IPS DF 4.7 (cell line): ENCODE measurements around the gene HIVEP2.

Experiments
- DNase-seq: peaks from one replicate; pipeline ENCODE4 v3.0.0-alpha.2; 2013; ENCODE audit warnings: low spot score; ENCODE audit errors: extremely low read depth

HIVEP2 gene

DNA sequence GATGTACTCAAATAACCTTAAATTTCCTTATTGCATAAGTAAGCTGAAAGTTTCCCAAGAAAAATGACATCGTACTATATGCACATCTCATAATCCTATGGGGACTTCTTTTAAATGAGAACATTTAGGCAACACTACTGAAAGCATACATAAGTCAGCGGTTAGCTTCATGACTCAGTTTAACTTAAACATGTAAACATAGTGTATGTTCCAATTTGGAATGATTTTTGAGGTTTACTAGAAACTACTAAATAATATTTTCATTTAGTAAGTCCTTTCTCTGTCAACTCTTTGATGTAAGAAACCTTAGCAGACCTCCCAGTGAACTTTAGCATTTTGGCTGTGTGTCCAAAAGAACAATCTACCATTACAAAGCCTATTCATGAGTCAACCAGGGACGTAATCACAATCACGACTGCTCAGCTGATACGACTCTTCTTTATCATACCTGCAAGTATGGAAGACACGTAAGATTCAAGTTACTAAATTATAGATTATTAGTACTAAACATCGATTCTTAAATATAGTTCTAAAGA lies 19.3 kb downstream of the HIVEP2 start:
- no peak for DNase-seq

DNA sequence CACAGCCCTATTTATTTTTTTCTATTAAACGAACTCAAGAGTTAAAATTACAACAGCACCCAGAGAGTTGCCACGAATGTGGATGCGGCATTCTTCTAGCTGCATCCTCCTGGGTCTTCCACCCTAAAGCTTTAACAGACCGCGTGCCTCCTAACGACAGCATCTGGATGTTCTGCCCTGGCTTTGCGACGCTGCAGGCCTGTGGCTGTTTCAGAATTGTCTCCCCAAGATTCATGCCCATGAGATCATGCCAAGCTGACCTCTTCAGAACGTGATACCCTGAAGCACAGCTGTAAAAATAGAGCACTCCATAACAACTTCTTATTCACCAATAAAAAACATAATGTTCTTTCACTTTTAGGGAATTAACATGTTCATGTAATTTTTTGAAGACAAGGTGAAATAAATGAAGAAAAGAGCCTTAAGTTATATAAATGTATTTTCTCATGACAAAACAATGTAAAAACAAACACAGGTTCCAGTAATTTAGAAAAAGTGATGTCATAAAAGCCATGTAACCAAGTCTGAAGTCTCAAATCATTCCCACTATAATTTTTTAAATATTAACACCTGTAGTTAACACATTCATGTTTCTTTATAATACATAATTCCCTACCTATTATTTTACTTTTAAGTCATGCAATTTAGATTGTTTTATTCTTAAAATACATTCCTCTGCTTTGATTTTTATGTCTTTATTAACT lies 26.5 kb downstream of the HIVEP2 start:
- DNase-seq, result no peak

GRCh38 chr6:142916881-142917280 lies 28.1 kb downstream of the HIVEP2 start:
- DNase-seq, result no peak

GRCh38 chr6:142914937-142915697 lies 29.9 kb downstream of the HIVEP2 start:
- no peak for DNase-seq

DNA sequence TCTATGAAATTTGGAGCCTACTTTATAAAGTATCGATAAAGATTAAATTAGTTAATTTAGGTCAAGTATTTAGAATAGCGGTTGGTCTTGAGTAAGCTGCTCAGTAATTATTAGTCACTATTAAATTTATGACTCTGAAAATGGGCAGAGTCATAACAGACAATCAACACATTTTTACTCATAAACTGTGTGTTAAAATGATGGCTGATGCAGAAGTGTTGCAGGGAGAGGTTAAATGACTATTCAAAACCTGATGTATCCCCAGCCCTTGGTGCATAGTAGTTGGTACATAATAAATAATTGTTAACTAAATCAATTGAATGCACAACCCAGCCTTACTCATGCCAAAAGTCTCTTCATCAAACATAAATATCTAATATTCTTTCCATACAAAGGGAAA lies 30.6 kb downstream of the HIVEP2 start:
- DNase-seq, result no peak

DNA sequence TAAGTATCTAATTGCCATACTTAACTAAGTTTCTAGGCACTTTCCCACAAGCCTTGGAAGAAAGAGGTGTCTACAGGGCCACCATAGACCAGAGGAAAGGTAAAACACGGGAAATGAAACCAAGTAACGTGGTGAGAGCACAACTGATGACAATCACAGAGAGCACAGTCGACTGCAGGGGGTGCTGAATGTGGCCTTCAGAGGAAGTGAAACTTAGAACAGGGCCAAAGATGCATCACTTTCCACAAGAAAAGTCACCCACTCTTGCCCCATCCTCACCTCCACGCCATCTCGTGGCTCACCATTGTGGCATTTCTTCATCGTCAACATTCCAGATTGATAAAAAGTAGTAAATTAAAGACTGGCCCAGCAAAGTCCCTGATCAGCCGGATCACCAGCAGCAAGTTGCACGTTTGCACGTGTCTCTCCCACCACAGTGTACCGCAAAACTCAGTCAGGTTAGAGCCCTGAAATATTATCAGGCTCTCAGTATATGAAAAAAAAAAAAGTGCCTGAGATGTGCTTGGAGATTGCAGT lies 31.4 kb downstream of the HIVEP2 start:
- no peak for DNase-seq

DNA sequence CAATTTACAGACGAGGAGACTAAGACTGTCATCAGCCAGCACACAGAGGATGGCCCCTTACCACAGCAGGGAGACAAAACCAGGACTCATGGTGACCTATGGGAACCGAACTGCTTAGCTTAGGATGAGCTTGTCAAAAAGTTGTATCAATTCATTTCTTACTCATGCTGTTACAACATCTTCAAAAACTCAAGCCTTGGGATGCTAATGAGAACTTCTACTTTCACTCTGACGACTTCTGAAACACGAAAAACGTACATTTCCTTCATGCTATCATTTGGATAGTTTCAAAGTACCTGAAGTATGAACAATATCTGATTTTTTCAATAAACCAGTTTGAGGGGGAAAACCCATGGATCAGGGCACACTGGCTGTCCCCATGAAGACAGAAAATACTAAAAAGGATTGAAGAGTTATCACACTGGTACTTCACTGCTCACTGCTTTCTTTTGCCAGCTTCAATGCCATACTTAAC lies 31.9 kb downstream of the HIVEP2 start:
- DNase-seq, result no peak

GRCh38 chr6:142912125-142912524 lies 32.9 kb downstream of the HIVEP2 start:
- no peak for DNase-seq

- no peak for DNase-seq
Observed at GRCh38 chr6:142911430-142911829, 33.5 kb downstream of the HIVEP2 start.

DNA sequence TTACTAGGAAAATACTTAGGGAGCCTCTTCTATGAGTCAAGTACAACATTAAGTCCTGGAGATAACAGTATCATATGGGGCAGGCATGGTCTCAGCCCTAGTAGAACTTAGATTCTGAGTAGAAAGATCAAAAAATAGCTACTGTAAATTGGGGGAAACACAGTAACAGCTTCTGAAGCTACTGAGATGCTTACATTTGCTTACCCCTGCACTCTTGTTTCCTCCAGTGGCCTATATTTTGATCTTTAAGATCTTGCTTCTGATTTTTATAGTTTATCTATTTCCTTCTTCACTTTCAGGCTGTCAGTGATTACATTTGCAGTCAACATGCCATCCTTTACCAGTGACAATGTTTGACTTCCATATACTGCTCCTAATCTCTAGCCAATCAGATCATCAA lies 35.3 kb downstream of the HIVEP2 start:
- DNase-seq, result no peak

GRCh38 chr6:142908235-142908634 lies 36.7 kb downstream of the HIVEP2 start:
- DNase-seq, result no peak

DNA sequence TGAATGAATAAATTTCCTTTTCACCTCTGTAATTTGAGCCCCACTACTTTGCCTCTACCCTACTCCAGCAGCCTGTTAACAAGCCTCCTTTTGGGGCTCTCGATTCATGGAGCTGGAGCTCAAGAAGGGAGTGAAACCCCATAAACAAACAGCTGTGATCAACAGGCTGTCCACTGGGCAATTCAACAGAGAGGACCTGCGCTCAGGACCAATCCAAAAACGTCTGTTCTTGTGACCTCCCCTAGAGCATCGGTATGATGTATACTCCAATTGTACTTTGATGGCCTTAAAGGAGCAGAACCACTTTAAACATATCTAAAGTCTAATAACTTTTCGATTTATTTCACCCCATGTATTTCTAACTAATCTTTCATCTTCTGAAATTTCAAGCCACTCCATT lies 37.4 kb downstream of the HIVEP2 start:
- no peak for DNase-seq

GRCh38 chr6:142906945-142907470 lies 38.0 kb downstream of the HIVEP2 start:
- no peak for DNase-seq

- no peak for DNase-seq
Observed at GRCh38 chr6:142903812-142904211, 41.2 kb downstream of the HIVEP2 start.

- no peak for DNase-seq
Observed at GRCh38 chr6:142902636-142903053, 42.3 kb downstream of the HIVEP2 start.

DNA sequence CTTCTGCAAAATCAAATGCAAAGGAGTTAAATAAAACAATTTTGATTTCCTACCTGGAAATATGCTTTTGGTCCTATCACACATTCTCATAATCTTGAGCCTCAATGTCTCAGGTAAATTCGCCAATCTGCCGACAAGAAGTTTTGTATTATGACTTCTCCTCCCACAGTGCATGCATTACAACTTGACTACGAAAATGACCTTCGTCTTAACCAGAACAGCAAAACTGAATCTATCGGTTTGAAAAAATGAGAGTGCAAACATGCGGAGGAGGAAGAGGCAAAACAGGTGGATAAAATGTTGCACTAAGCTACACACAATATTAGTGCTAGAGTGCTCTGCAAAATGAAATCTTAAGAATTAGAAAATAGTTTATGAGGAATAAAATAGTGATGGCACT lies 43.4 kb downstream of the HIVEP2 start:
- no peak for DNase-seq

- no peak for DNase-seq
Observed at GRCh38 chr6:142900227-142900971, 44.6 kb downstream of the HIVEP2 start.

DNA sequence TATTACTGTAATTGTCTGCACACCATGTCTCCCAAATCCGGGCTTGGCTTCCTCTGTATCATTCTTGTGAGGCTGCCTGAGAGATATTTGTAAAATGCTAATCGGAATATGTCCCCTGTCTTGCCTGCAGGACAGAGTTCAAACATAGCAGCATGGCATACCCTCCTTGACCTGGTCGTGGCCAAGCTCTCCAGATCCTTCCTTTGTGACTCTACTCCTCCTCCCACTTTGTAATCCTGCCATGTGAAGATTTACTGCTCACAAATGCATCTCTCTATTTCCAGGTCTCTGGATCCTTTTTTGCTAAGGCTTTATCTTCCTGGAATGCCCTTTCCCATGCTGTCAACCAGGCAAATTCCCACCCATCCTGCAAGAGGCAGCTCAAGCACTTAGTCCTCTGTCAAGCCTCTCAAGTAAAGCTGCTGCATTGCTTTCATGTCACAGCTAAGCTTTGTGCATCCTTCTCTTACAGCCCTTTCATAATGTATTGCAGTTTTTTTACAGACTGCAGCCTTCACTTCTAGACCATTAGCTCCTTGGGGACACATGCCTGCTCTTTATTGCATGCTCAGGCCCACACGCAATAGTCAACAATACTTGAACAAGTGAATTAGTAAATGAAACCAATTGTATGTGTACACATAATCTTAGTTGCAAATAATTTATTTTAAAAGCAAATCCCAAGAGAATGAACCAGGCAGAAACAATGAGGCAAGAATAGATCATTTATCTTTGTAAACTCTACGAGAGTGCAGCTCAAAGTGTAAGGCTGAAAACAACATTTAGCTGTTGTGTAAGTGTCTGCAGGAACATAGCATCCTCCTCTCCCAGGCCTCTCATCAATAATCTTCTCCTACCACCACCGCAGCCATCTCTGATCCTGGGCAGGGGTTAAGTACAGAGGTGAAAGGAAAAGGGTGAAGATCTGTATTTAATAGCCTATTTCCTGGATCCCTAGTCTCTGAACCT lies 45.8 kb downstream of the HIVEP2 start:
- no peak for DNase-seq

DNA sequence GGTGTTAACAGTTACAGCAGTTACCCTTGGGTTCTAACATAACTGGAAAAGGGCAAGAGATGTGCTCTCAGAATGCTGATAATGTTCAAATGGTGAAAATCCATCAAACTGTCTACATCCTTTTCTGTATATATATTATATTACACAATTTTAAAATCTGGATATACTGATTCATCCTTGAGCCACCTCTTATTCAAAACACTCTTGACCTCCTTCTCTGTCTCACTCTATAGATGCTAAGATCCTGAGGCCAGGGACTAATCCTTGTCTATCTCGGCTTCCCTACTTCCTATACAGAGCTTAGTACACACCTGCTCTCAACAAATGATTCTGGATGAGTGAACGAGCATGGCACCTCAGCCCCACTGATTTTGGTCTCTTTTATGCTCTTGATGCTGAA lies 47.3 kb downstream of the HIVEP2 start:
- DNase-seq, result no peak

- no peak for DNase-seq
Observed at GRCh38 chr6:142896732-142897131, 48.2 kb downstream of the HIVEP2 start.
